H1 (cell line): Measurements from ENCODE around the gene WDR33. TPM values are rescaled to one million over a fixed set of nuclear protein-coding genes. Genes with fewer than 3 reads are reported as not detected.

ENCODE experiments used
- CTCF ChIA-PET: fragments of 300-600 bp; sonication (Branson Sonifier 250); formaldehyde crosslinking; loops from one replicate; lab custom pipeline; 2021; ENCODE audit not compliant: partially characterized antibody; lab: Charles Lee
- POLR2A ChIA-PET: fragments of 300-600 bp; sonication (Branson Sonifier 250); formaldehyde crosslinking; loops from one replicate; lab custom pipeline; 2021; ENCODE audit warnings: inconsistent platforms; ENCODE audit not compliant: partially characterized antibody; lab: Charles Lee
- DNase-seq, 2 experiments: peaks; one replicate each; pipeline versions ENCODE4 v3.0.0 to v3.0.0-alpha.2; 2010 to 2022; ENCODE audit warnings: low spot score in 2 of 2, low read depth in 1 of 2, mixed read lengths in 1 of 2
- FAIRE-seq: peaks from 2 replicates; lab custom pipeline; 2011; peaks lifted over from hg19 to GRCh38; lab: Jason Lieb, UNC
- H2AFZ ChIP-seq: 2 replicates; pipeline ENCODE4 v1.8.1; 2012; ENCODE audit warnings: low read length, inconsistent platforms
- H2AK5ac ChIP-seq: 2 replicates; pipeline ENCODE4 v1.6.1; 2013; ENCODE audit warnings: low read depth, low read length
- H2BK120ac ChIP-seq: replicated peaks from 2 replicates; pipeline ENCODE3; 2013; ENCODE audit warnings: low read depth, low read length, inconsistent platforms
- H2BK12ac ChIP-seq: 2 replicates; pipeline ENCODE4 v1.6.1; 2013; ENCODE audit warnings: low read depth, low read length
- H2BK15ac ChIP-seq: 2 replicates; pipeline ENCODE4 v1.6.1; 2013; ENCODE audit warnings: low read length
- H2BK20ac ChIP-seq: 2 replicates; pipeline ENCODE4 v1.6.1; 2013; ENCODE audit warnings: low read length
- H2BK5ac ChIP-seq: 2 replicates; pipeline ENCODE4 v1.6.1; 2013; ENCODE audit warnings: low read depth, low read length
- H3K14ac ChIP-seq: 2 replicates; pipeline ENCODE4 v1.6.1; 2013; ENCODE audit warnings: inconsistent platforms; ENCODE audit not compliant: insufficient read length
- H3K18ac ChIP-seq: 2 replicates; pipeline ENCODE4 v1.6.1; 2013; ENCODE audit warnings: low read length; ENCODE audit errors: extremely low read depth
- H3K23ac ChIP-seq: 2 replicates; pipeline ENCODE4 v1.6.1; 2013; ENCODE audit warnings: inconsistent platforms; ENCODE audit not compliant: insufficient read length
- H3K23me2 ChIP-seq: 2 replicates; pipeline ENCODE4 v1.6.1; 2013; ENCODE audit warnings: low read depth, low read length
- H3K27ac ChIP-seq: 2 replicates; pipeline ENCODE4 v1.6.1; 2011; ENCODE audit warnings: low read depth, low read length, inconsistent platforms
- H3K27me3 ChIP-seq, 4 experiments: replicated peaks in 1 of 4; 1 replicate in 1 of 4; 2 replicates in 3 of 4; pipeline versions ENCODE4 v1.6.1 to v1.8.1; 2011 to 2013; ENCODE audit warnings: low read length in 3 of 4, mild to moderate bottlenecking in 3 of 4, inconsistent platforms in 2 of 4, mixed read lengths in 2 of 4, moderate library complexity in 1 of 4; ENCODE audit not compliant: control insufficient read depth in 3 of 4, insufficient read depth in 3 of 4; ENCODE audit errors: extremely low read depth in 1 of 4
- H3K36me3 ChIP-seq, 4 experiments: 2 replicates each; pipeline versions ENCODE4 v1.6.1 to v1.8.1; 2011 to 2013; ENCODE audit warnings: mild to moderate bottlenecking in 4 of 4, low read length in 3 of 4, moderate library complexity in 2 of 4, control low read depth in 1 of 4, inconsistent platforms in 1 of 4; ENCODE audit not compliant: insufficient read depth in 4 of 4, control insufficient read depth in 2 of 4
- H3K4ac ChIP-seq: replicated peaks from 2 replicates; pipeline ENCODE3; 2013; ENCODE audit warnings: low read length, low read depth, mixed read lengths, inconsistent platforms; ENCODE audit not compliant: insufficient read length
- H3K4me1 ChIP-seq, 4 experiments: replicated peaks in 1 of 4; 1 replicate in 1 of 4; 2 replicates in 3 of 4; pipeline versions ENCODE4 v1.6.1 to v1.8.1; 2011 to 2013; ENCODE audit warnings: low read length in 3 of 4, inconsistent platforms in 2 of 4, mixed read lengths in 1 of 4; ENCODE audit not compliant: insufficient read depth in 4 of 4, control insufficient read depth in 3 of 4
- H3K4me2 ChIP-seq, 2 experiments: 2 replicates each; pipeline versions ENCODE4 v1.6.1 to v1.8.1; 2011 to 2013; ENCODE audit warnings: low read depth in 2 of 2, low read length in 2 of 2, control low read depth in 1 of 2, inconsistent platforms in 1 of 2, mild to moderate bottlenecking in 1 of 2; ENCODE audit not compliant: insufficient read depth in 1 of 2
- H3K4me3 ChIP-seq, 4 experiments: fragments of 200-600, 300-600 bp in 1 of 4; sonication (generic), shearing (Covaris generic), sonication (Bioruptor Twin) in 1 of 4; 2 replicates each; pipeline versions ENCODE4 v1.5.1 to v1.8.1; 2011 to 2016; ENCODE audit warnings: low read length in 4 of 4, low read depth in 3 of 4, control low read depth in 2 of 4, inconsistent platforms in 2 of 4, mild to moderate bottlenecking in 2 of 4, mixed read lengths in 1 of 4, moderate library complexity in 1 of 4; ENCODE audit not compliant: insufficient read depth in 2 of 4; ENCODE audit errors: extremely low read depth in 1 of 4
- H3K56ac ChIP-seq: replicated peaks from 2 replicates; pipeline ENCODE3; 2013; ENCODE audit warnings: low read depth, mild to moderate bottlenecking, mixed read lengths, low read length, inconsistent platforms; ENCODE audit not compliant: insufficient read length
- H3K79me1 ChIP-seq: 2 replicates; pipeline ENCODE4 v1.6.1; 2013; ENCODE audit warnings: low read depth, low read length, control low read depth
- H3K79me2 ChIP-seq, 2 experiments: 2 replicates each; pipeline versions ENCODE4 v1.6.1 to v1.8.1; 2012 to 2013; ENCODE audit warnings: low read length in 2 of 2, mild to moderate bottlenecking in 2 of 2, inconsistent platforms in 1 of 2; ENCODE audit not compliant: insufficient read depth in 2 of 2, control insufficient read depth in 1 of 2
- H3K9ac ChIP-seq, 4 experiments: replicated peaks in 1 of 4; 1 replicate in 1 of 4; 2 replicates in 3 of 4; pipeline versions ENCODE4 v1.6.1 to v1.8.1; 2011 to 2013; ENCODE audit warnings: low read depth in 3 of 4, low read length in 3 of 4, control low read depth in 2 of 4, mild to moderate bottlenecking in 2 of 4, moderate library complexity in 2 of 4, inconsistent platforms in 1 of 4; ENCODE audit errors: extremely low read depth in 1 of 4
- H3K9me3 ChIP-seq, 2 experiments: 2 replicates each; pipeline versions ENCODE4 v1.6.1 to v1.8.1; 2012 to 2013; ENCODE audit warnings: mild to moderate bottlenecking in 2 of 2, moderate library complexity in 2 of 2, control low read depth in 1 of 2, inconsistent platforms in 1 of 2, low read depth in 1 of 2, low read length in 1 of 2, mixed read lengths in 1 of 2; ENCODE audit not compliant: insufficient read depth in 2 of 2
- H4K20me1 ChIP-seq, 2 experiments: replicated peaks in 1 of 2; 2 replicates each; pipeline versions ENCODE3 to v1.8.1; 2011 to 2013; ENCODE audit warnings: inconsistent platforms in 2 of 2, low read length in 2 of 2, mild to moderate bottlenecking in 1 of 2; ENCODE audit not compliant: insufficient read depth in 2 of 2, control insufficient read depth in 1 of 2
- H4K5ac ChIP-seq: 2 replicates; pipeline ENCODE4 v1.6.1; 2013; ENCODE audit warnings: low read length, low read depth, mixed read lengths, inconsistent platforms; ENCODE audit not compliant: insufficient read length
- H4K8ac ChIP-seq: 2 replicates; pipeline ENCODE4 v1.8.0; 2013; ENCODE audit warnings: mild to moderate bottlenecking, moderate library complexity, low read length, inconsistent platforms; ENCODE audit not compliant: insufficient read depth; ENCODE audit errors: extremely low read depth
- H4K91ac ChIP-seq: replicated peaks from 2 replicates; pipeline ENCODE3; 2013; ENCODE audit warnings: low read length, mixed read lengths, inconsistent platforms; ENCODE audit not compliant: insufficient read length
- HDAC6 ChIP-seq: IDR thresholded peaks from one replicate; pipeline ENCODE4 v1.7.1; 2012; ENCODE audit warnings: low read depth, mild to moderate bottlenecking, inconsistent platforms, low read length, moderate library complexity
- KDM1A ChIP-seq: fragments of 200-600, 300-600 bp; sonication (generic); IDR thresholded peaks from 2 replicates; pipeline ENCODE4 v1.7.1; 2016; ENCODE audit warnings: mild to moderate bottlenecking, low read length, borderline replicate concordance
- MAX ChIP-seq: IDR thresholded peaks from 2 replicates; pipeline ENCODE4 v1.6.1; 2012; ENCODE audit warnings: inconsistent platforms
- NANOG ChIP-seq: IDR thresholded peaks from 2 replicates; pipeline ENCODE4 v1.6.1; 2011; ENCODE audit warnings: low read length, low read depth, mild to moderate bottlenecking, inconsistent platforms; ENCODE audit not compliant: insufficient read depth, poor library complexity, severe bottlenecking
- SAP30 ChIP-seq: fragments of 300-600 bp; sonication (generic); IDR thresholded peaks from 2 replicates; pipeline ENCODE4 v1.7.1; 2012; ENCODE audit warnings: low read length, moderate library complexity, mild to moderate bottlenecking, inconsistent platforms; ENCODE audit not compliant: insufficient read depth, insufficient replicate concordance
- SIRT6 ChIP-seq: IDR thresholded peaks from one replicate; pipeline ENCODE4 v1.7.1; 2012; ENCODE audit warnings: low read length, inconsistent platforms
- SP4 ChIP-seq: IDR thresholded peaks from 2 replicates; pipeline ENCODE4 v1.6.1; 2012; ENCODE audit warnings: low read length, inconsistent platforms
- TEAD4 ChIP-seq: IDR thresholded peaks from 2 replicates; pipeline ENCODE4 v1.6.1; 2012; ENCODE audit warnings: low read depth, low read length, inconsistent platforms, mixed read lengths
- WGBS, 2 experiments: shearing (Covaris generic) in 1 of 2; methylation state at CpG; one replicate each; pipeline versions ENCODE4 v1.1.6 to v1.1.7; 2013 to 2015; ENCODE audit warnings: low lambda C conversion rate in 2 of 2, mixed read lengths in 2 of 2, inconsistent platforms in 1 of 2, low coverage in 1 of 2, missing lambda C conversion rate in 1 of 2; ENCODE audit not compliant: insufficient replicate concordance in 2 of 2, insufficient coverage in 1 of 2, insufficient read length in 1 of 2; ENCODE audit errors: extremely low coverage in 1 of 2, missing lambda C conversion rate in 1 of 2; 5-methylcytosine and 5-hydroxymethylcytosine counted together
- polyA plus RNA-seq, 7 experiments: library from polyadenylated mRNA; depleted of rRNA in 3 of 7; stranded (reverse) in 5 of 7; unstranded in 2 of 7; fragments of >200 nt in 5 of 7; fragments of 200-250 nt in 2 of 7; gene quantifications; 1 replicate in 5 of 7; 2 replicates in 1 of 7; 4 replicates in 1 of 7; pipeline versions ENCODE4 v1.2.1 to v1.2.3, GENCODE V29; 2011 to 2013; ENCODE audit warnings: missing spikeins in 2 of 7, mixed read lengths in 2 of 7
- total RNA-seq: library from RNA; stranded (reverse); fragmentation: NEBNext Ultra II Directional; extraction: Animal tissue kit (Norgen Biotek cat#: 25700); gene quantifications from 2 replicates; pipeline ENCODE4 v1.2.1, GENCODE V29; 2021

Gene WDR33
- total and polyA plus RNA-seq, 2 of the 8 experiments (the other 6 are each of a cell fraction or from before 2014, with no cell fraction given) = 18.1 to 82.7 TPM

DNA sequence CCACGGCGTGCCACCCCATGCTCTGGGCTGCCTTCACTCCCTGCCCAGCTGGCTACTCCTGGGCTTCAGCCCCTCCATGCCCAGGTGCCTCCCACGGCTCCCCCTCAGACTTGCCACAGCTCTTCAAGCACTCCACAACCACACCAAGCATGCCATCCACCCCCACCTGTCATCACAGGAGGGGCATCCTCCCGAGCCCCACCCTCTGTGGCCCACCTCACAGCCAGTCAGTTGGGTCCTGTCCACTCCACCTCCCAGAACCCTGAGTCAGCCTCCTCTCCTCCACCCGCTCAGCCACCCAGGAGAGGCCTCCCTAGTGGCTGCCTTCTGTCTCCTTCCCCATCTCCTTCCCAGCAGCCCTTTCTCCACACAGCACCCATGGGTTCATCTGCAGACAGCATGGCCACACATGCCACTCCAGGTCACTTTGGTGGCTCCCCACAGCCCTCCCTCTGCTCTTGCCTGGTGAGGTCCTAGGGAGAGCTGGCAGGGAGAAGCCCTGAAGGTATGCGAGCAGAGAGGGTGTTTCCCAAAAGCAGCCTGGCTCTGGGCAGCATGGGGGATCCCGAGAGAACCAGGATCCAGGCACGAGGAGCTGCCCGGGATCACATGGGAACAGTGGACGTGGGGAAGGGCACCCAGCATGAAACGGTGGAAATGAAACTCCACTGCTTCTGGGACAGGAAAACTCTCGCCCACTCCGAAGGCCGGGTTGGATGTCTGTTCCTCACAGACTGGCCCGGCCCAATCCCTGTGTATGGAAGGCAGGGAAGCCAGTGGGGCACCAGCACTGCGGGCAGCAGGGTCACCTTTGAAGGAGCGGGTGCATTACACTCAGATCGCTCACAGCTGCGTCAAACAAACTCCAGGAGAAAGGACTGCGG is 138.4 kb downstream of the WDR33 start:
- Histone ChIP-seq H3K4me2 (no peak overlapping the region), H3K4me1 (peaks cover 0 to 4% (median 0%) of the 10 kb centered on the region in 4 experiments; a peak in 3 of 7 replicates), H4K8ac (no peak overlapping the region), H2BK20ac (no peak overlapping the region), H3K79me1 (peaks cover 2% of the 10 kb centered on the region; the same call in 1 of the 2 replicates), H4K20me1 (no peaks in the 10 kb centered on the region), H3K27me3 (peaks cover 10 to 52% (median 33%) of the 10 kb centered on the region in 4 experiments), H3K36me3 (no peaks in the 10 kb centered on the region), H3K9ac (no peak overlapping the region), H3K23me2 (peaks cover 2% of the 10 kb centered on the region; the same call in 1 of the 2 replicates), H2AFZ (no peak overlapping the region), H3K4me3 (no peak overlapping the region), H2AK5ac (peak overlapping the region; percentile 49; the same call in 1 of the 2 replicates), H3K9me3 (no peaks in the 10 kb centered on the region), H3K14ac (no peak overlapping the region), H4K91ac (no peak overlapping the region), H2BK12ac (no peak overlapping the region), H3K79me2 (no peaks in the 10 kb centered on the region), H2BK15ac (no peak overlapping the region; the same call in 1 of the 2 replicates), H3K27ac (no peak overlapping the region), H2BK5ac (no peak overlapping the region), H3K4ac (no peak overlapping the region), H4K5ac (no peak overlapping the region), H3K23ac (no peak overlapping the region), H3K18ac (no peak overlapping the region), H2BK120ac (no peak overlapping the region), H3K56ac (no peak overlapping the region)
- ChIA-PET POLR2A (interaction anchor here (1.4 to 4.9 kb wide), 2 partner anchors 8 to 30 kb away, joined by 4 to 21 read pairs; no protein-coding TSS in a partner anchor), CTCF (interaction anchor here (1.5 to 3.2 kb wide), 4 partner anchors 23 to 106 kb away, joined by 4 to 13 read pairs (median 7); no protein-coding TSS in a partner anchor)
- 83% methylated on average over 20 of the region's 20 CpGs; no CpG with 5 or more reads in 1 of the 2 experiments for WGBS, 2 experiments
- peak in 1 of 2 experiments; percentile 40 for DNase-seq
- FAIRE-seq = no peak
- TF ChIP-seq KDM1A (no peak), HDAC6 (no peak), MAX (no peak), TEAD4 (no peak), SP4 (no peak), NANOG (no peak), SAP30 (no peak), SIRT6 (no peak)
